SK-N-SH (cell line): Measurements from ENCODE around the gene CSTB. TPM values are rescaled to one million over a fixed set of nuclear protein-coding genes. Genes with fewer than 3 reads are reported as not detected.

ENCODE experiments used
- CTCF ChIA-PET: fragments of 300-600, 350-600 bp; formaldehyde crosslinking; extraction: SDS; loops from one replicate; lab custom pipeline; 2021; lab: Yijun Ruan, JAX
- POLR2A ChIA-PET: fragments of 350-600 bp; sonication (Branson Sonifier 250); formaldehyde crosslinking; extraction: SDS; loops from one replicate; lab custom pipeline; 2020; ENCODE audit warnings: antibody characterized with exemption, inconsistent platforms; lab: Yijun Ruan, JAX
- DNase-seq: peaks from one replicate; pipeline ENCODE4 v3.0.0; 2012
- H2AFZ ChIP-seq: fragments of 200-600 bp; sonication (generic); 2 replicates; pipeline ENCODE4 v1.8.1; 2016; ENCODE audit warnings: antibody characterized with exemption, mild to moderate bottlenecking, low read depth
- H3F3A ChIP-seq: fragments of 200-600 bp; sonication (generic); replicated peaks from 2 replicates; pipeline ENCODE3; 2016; ENCODE audit warnings: antibody characterized with exemption, mild to moderate bottlenecking; ENCODE audit not compliant: insufficient read depth
- H3K27ac ChIP-seq, 2 experiments: fragments of 200-500 bp in 1 of 2; fragments of 200-600 bp in 1 of 2; sonication (Bioruptor generic) in 1 of 2; sonication (generic), shearing (Covaris generic) in 1 of 2; 2 replicates each; pipeline versions ENCODE4 v1.5.1 to v1.6.1; 2014 to 2016; ENCODE audit warnings: low read depth in 2 of 2, inconsistent platforms in 1 of 2, low read length in 1 of 2, mild to moderate bottlenecking in 1 of 2, mixed read lengths in 1 of 2
- H3K27me3 ChIP-seq: fragments of 200-600 bp; sonication (generic), shearing (Covaris generic); 2 replicates; pipeline ENCODE4 v1.6.1; 2016; ENCODE audit warnings: mixed run types; ENCODE audit not compliant: insufficient read depth
- H3K36me3 ChIP-seq, 2 experiments: fragments of 200-500 bp in 1 of 2; fragments of 200-600 bp in 1 of 2; sonication (Bioruptor generic) in 1 of 2; sonication (generic) in 1 of 2; replicated peaks in 1 of 2; 2 replicates each; pipeline versions ENCODE3 to v1.5.1; 2014 to 2016; ENCODE audit warnings: low read length in 1 of 2, mild to moderate bottlenecking in 1 of 2; ENCODE audit not compliant: insufficient read depth in 2 of 2, control insufficient read depth in 1 of 2
- H3K4me1 ChIP-seq, 2 experiments: fragments of 200-500 bp in 1 of 2; fragments of 200-600 bp in 1 of 2; sonication (Bioruptor generic) in 1 of 2; sonication (generic), shearing (Covaris generic) in 1 of 2; 2 replicates each; pipeline versions ENCODE4 v1.5.1 to v1.6.1; 2014 to 2016; ENCODE audit warnings: low read depth in 1 of 2, low read length in 1 of 2, mixed run types in 1 of 2; ENCODE audit not compliant: insufficient read depth in 2 of 2, control insufficient read depth in 1 of 2
- H3K4me2 ChIP-seq: fragments of 200-600 bp; sonication (generic), shearing (Covaris generic); 2 replicates; pipeline ENCODE4 v1.6.1; 2017; ENCODE audit warnings: mixed run types
- H3K4me3 ChIP-seq, 2 experiments: fragments of 200-500 bp in 1 of 2; fragments of 200-600 bp in 1 of 2; sonication (Bioruptor generic) in 1 of 2; sonication (generic), shearing (Covaris generic) in 1 of 2; 2 replicates each; pipeline versions ENCODE4 v1.5.1 to v1.8.1; 2014 to 2016; ENCODE audit warnings: low read depth in 2 of 2, inconsistent platforms in 1 of 2, low read length in 1 of 2, mild to moderate bottlenecking in 1 of 2, mixed read lengths in 1 of 2, moderate library complexity in 1 of 2
- H3K79me2 ChIP-seq: fragments of 200-600 bp; sonication (generic); 2 replicates; pipeline ENCODE4 v1.8.1; 2017; ENCODE audit warnings: mild to moderate bottlenecking; ENCODE audit not compliant: insufficient read depth
- H3K9ac ChIP-seq: fragments of 200-600 bp; sonication (generic); 2 replicates; pipeline ENCODE4 v1.6.1; 2017; ENCODE audit warnings: mixed run types
- H3K9me2 ChIP-seq: fragments of 200-600 bp; sonication (generic); 2 replicates; pipeline ENCODE4 v1.6.1; 2017; ENCODE audit warnings: mixed run types
- H3K9me3 ChIP-seq: fragments of 200-600 bp; sonication (generic); 2 replicates; pipeline ENCODE4 v1.6.1; 2017; ENCODE audit warnings: mixed run types, mild to moderate bottlenecking, moderate library complexity
- H4K20me1 ChIP-seq: fragments of 200-600 bp; sonication (generic); 2 replicates; pipeline ENCODE4 v1.6.1; 2017; ENCODE audit warnings: mild to moderate bottlenecking, mixed run types; ENCODE audit not compliant: insufficient read depth
- ELF1 ChIP-seq: IDR thresholded peaks from 2 replicates; pipeline ENCODE4 v1.4.0; 2012
- EZH2phosphoT487 ChIP-seq: fragments of 200-600 bp; sonication (generic); IDR thresholded peaks from 2 replicates; pipeline ENCODE4 v1.6.1; 2017; ENCODE audit warnings: low read depth, mixed run types, mild to moderate bottlenecking, antibody characterized with exemption, moderate library complexity, borderline replicate concordance
- FOXJ3 ChIP-seq: sonication (generic); formaldehyde crosslinking; IDR thresholded peaks from 2 replicates; pipeline ENCODE4 v1.5.1; 2020; ENCODE audit warnings: mild to moderate bottlenecking, missing genetic modification reagents
- FOXM1 ChIP-seq: IDR thresholded peaks from 2 replicates; pipeline ENCODE4 v1.4.0; 2012; ENCODE audit warnings: low read depth, mild to moderate bottlenecking
- GATA2 ChIP-seq: sonication (generic); formaldehyde crosslinking; IDR thresholded peaks from 2 replicates; pipeline ENCODE4 v1.5.0; 2020; ENCODE audit warnings: mild to moderate bottlenecking, missing genetic modification reagents
- MEF2A ChIP-seq: IDR thresholded peaks from 2 replicates; pipeline ENCODE4 v1.4.0; 2012; ENCODE audit warnings: low read depth, borderline replicate concordance
- MXI1 ChIP-seq: IDR thresholded peaks from 2 replicates; pipeline ENCODE4 v1.6.1; 2012; ENCODE audit warnings: mild to moderate bottlenecking, low read depth, low read length, improper control_type of control experiment
- NFIC ChIP-seq: IDR thresholded peaks from 2 replicates; pipeline ENCODE4 v1.4.0; 2012; ENCODE audit warnings: borderline replicate concordance
- NRF1 ChIP-seq: IDR thresholded peaks from 2 replicates; pipeline ENCODE4 v1.6.1; 2012; ENCODE audit warnings: low read depth, mild to moderate bottlenecking, low read length
- POLR2AphosphoS5 ChIP-seq: IDR thresholded peaks from 2 replicates; pipeline ENCODE4 v1.6.1; 2012; ENCODE audit warnings: low read depth, low read length
- RAD21 ChIP-seq: IDR thresholded peaks from 2 replicates; pipeline ENCODE4 v1.6.1; 2012; ENCODE audit warnings: mild to moderate bottlenecking, low read length
- RCOR1 ChIP-seq: fragments of 150-350 bp; IDR thresholded peaks from 2 replicates; pipeline ENCODE4 v1.6.1; 2017; ENCODE audit warnings: antibody characterized with exemption, low read length
- RFX5 ChIP-seq: IDR thresholded peaks from 2 replicates; pipeline ENCODE4 v1.6.1; 2012; ENCODE audit warnings: mild to moderate bottlenecking, improper control_type of control experiment, low read length
- RXRA ChIP-seq: IDR thresholded peaks from 2 replicates; pipeline ENCODE4 v1.4.0; 2012; ENCODE audit warnings: low read depth, mild to moderate bottlenecking, borderline replicate concordance
- SIN3A ChIP-seq: IDR thresholded peaks from 2 replicates; pipeline ENCODE4 v1.6.1; 2012; ENCODE audit warnings: low read depth, mild to moderate bottlenecking, low read length, moderate library complexity, borderline replicate concordance
- SMC3 ChIP-seq: IDR thresholded peaks from 2 replicates; pipeline ENCODE4 v1.6.1; 2012; ENCODE audit warnings: low read depth, low read length, improper control_type of control experiment
- TAF1 ChIP-seq: IDR thresholded peaks from 2 replicates; pipeline ENCODE4 v1.6.1; 2012; ENCODE audit warnings: low read depth, mild to moderate bottlenecking, low read length, moderate library complexity, borderline replicate concordance
- USF2 ChIP-seq: fragments of 150-350 bp; IDR thresholded peaks from 2 replicates; pipeline ENCODE4 v1.6.1; 2017; ENCODE audit warnings: antibody characterized with exemption, low read length, low read depth, borderline replicate concordance
- YY1 ChIP-seq: IDR thresholded peaks from 2 replicates; pipeline ENCODE4 v1.4.0; 2012; ENCODE audit warnings: low read depth, mild to moderate bottlenecking
- ZBTB33 ChIP-seq: IDR thresholded peaks from 2 replicates; pipeline ENCODE4 v1.4.0; 2012; ENCODE audit warnings: low read depth, borderline replicate concordance
- WGBS: methylation state at CpG from one replicate; pipeline ENCODE4 v1.1.6; 2017; ENCODE audit warnings: low lambda C conversion rate; 5-methylcytosine and 5-hydroxymethylcytosine counted together
- polyA plus RNA-seq, 3 experiments: library from polyadenylated mRNA; depleted of rRNA; stranded (reverse); fragments of >200 nt; gene quantifications; 2 replicates each; pipeline ENCODE4 v1.2.3, GENCODE V29; 2012
- TF ChIP-seq, protein P1 (sequence below): IDR thresholded peaks from 2 replicates; pipeline ENCODE4 v1.4.0; 2012; ENCODE audit warnings: low read depth, borderline replicate concordance
- TF ChIP-seq, protein P2 (sequence below): IDR thresholded peaks from 2 replicates; pipeline ENCODE4 v1.6.1; 2012; ENCODE audit warnings: mild to moderate bottlenecking, low read depth, low read length, moderate library complexity

The CSTB gene
- polyA plus RNA-seq, 1 of the 3 experiments (the other 2 are of a cell fraction): 101 TPM

DNA sequence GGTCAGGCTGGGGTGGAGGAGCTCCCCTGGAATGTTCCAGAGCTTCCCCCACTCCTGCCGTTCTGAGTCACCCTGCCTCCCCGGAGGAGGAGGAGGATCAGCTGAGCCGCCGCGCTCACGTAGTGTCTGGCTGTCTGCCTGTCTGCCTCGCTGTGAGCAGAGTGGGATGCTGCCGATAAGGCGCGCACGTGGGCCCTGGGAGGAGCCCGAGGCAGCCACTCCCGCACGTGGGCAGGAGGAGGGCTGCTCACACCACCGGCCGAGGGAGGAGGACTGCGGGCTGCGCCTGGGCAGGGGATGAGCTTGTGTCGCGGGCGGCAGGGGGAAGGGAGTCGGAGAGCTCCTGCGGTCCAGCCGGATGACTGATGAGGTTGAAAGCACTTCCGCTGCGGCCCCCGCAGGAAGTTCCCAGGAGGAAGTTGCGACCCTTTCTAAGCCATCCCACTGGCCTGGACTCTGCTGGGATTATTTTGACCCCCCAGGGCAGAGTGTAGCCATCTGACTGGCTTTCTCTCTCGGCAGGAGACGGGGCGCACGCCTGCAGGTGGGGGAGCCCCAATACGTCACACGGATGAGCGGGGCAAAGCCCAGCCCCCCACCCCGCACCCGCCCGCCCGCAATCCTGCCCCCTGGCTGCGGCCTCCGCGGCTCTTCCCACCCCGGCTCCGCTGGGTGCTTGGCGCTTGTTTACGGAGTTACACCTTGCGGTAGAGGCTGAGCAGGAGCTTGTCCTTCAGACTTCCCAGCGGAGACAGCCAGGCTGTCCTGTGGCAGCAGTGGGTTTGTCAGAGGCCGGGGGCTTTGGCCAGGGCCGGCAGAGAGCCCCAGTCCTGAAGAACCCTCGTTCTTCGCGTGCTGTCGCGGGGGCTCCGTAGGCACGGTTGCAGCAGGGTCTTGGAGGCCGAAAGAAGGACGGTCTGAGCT lies 47.4 kb downstream of the CSTB start:
- H2AFZ ChIP-seq: peak overlapping the region; percentile 22; the same call in 1 of the 2 replicates
- H3K27ac ChIP-seq: peak overlapping the region; percentile 88
- ChIA-PET POLR2A (interaction anchor here (0.6 to 1.9 kb wide), 4 partner anchors 8 to 293 kb away, joined by 3 to 10 read pairs (median 5); no protein-coding TSS in a partner anchor), CTCF (interaction anchor here (0.6 to 1.4 kb wide), 10 partner anchors 8 to 117 kb away, joined by 3 to 7 read pairs (median 3); no protein-coding TSS in a partner anchor)
- peak overlapping the region; percentile 65 to 91 for H3K4me3 ChIP-seq
- peak overlapping the region; percentile 99 for H3K4me2 ChIP-seq
- peak overlapping the region; percentile 87 for H3K9ac ChIP-seq
- peak; percentile 95 for DNase-seq
- H3K9me3 ChIP-seq: no peaks in the 10 kb centered on the region
- WGBS: 6% methylated on average over 26 of the region's 59 CpGs
- H3K79me2 ChIP-seq: peaks cover 71% of the 10 kb centered on the region
- peaks cover 24 to 36% of the 10 kb centered on the region in 2 experiments; a peak in 3 of 4 replicates for H3K4me1 ChIP-seq
- peaks cover 2 to 7% of the 10 kb centered on the region in 2 experiments for H3K36me3 ChIP-seq
- no peaks in the 10 kb centered on the region for H3K27me3 ChIP-seq
- peaks cover 25% of the 10 kb centered on the region for H3F3A ChIP-seq
- no peaks in the 10 kb centered on the region for H3K9me2 ChIP-seq
- peaks cover 11% of the 10 kb centered on the region; the same call in 1 of the 2 replicates for H4K20me1 ChIP-seq
- TF ChIP-seq MEF2A (no peak), TAF1 (0 out of 2 replicates have a peak, but pooled peaks have one; percentile 11), EZH2phosphoT487 (no peak), GATA2 (CRISPR knock-in tag) (peak; percentile 79), SIN3A (peak; percentile 85), RXRA (no peak), SMC3 (no peak), USF2 (peak; percentile 76), MXI1 (peak; percentile 99), RCOR1 (peak; percentile 21; the same call in 1 of the 2 replicates), RFX5 (0 out of 2 replicates have a peak, but pooled peaks have one; percentile 14), NFIC (peak; percentile 77), YY1 (no peak), NRF1 (peak; percentile 62), FOXJ3 (CRISPR knock-in tag) (peak; percentile 55; the same call in 1 of the 2 replicates), FOXM1 (peak; percentile 36; the same call in 1 of the 2 replicates), ELF1 (peak; percentile 58; the same call in 1 of the 2 replicates), RAD21 (no peak), ZBTB33 (no peak), POLR2AphosphoS5 (peak; percentile 61)
- TF ChIP-seq, protein P1, sequence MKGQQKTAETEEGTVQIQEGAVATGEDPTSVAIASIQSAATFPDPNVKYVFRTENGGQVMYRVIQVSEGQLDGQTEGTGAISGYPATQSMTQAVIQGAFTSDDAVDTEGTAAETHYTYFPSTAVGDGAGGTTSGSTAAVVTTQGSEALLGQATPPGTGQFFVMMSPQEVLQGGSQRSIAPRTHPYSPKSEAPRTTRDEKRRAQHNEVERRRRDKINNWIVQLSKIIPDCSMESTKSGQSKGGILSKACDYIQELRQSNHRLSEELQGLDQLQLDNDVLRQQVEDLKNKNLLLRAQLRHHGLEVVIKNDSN: peak; percentile 89
- TF ChIP-seq, protein P2, sequence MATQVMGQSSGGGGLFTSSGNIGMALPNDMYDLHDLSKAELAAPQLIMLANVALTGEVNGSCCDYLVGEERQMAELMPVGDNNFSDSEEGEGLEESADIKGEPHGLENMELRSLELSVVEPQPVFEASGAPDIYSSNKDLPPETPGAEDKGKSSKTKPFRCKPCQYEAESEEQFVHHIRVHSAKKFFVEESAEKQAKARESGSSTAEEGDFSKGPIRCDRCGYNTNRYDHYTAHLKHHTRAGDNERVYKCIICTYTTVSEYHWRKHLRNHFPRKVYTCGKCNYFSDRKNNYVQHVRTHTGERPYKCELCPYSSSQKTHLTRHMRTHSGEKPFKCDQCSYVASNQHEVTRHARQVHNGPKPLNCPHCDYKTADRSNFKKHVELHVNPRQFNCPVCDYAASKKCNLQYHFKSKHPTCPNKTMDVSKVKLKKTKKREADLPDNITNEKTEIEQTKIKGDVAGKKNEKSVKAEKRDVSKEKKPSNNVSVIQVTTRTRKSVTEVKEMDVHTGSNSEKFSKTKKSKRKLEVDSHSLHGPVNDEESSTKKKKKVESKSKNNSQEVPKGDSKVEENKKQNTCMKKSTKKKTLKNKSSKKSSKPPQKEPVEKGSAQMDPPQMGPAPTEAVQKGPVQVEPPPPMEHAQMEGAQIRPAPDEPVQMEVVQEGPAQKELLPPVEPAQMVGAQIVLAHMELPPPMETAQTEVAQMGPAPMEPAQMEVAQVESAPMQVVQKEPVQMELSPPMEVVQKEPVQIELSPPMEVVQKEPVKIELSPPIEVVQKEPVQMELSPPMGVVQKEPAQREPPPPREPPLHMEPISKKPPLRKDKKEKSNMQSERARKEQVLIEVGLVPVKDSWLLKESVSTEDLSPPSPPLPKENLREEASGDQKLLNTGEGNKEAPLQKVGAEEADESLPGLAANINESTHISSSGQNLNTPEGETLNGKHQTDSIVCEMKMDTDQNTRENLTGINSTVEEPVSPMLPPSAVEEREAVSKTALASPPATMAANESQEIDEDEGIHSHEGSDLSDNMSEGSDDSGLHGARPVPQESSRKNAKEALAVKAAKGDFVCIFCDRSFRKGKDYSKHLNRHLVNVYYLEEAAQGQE: no peak; the same call in 1 of the 2 replicates
